Spleen (tissue), 11 donors: ENCODE measurements around the gene CLCN3. TPM values are rescaled to one million over a fixed set of nuclear protein-coding genes. Genes with fewer than 3 reads are reported as not detected.

Experiments
- DNase-seq: peaks from one replicate; pipeline ENCODE4 v3.0.0-alpha.2; 2020
- H3K27ac ChIP-seq, 8 donors: fragments of 200-600 bp; sonication (generic) in 7 of 8; 1 replicate in 4 of 8; 2 replicates in 4 of 8; pipeline versions ENCODE4 v1.5.0 to v1.8.0; 2016 to 2021; ENCODE audit warnings: inconsistent platforms in 4 of 8, mild to moderate bottlenecking in 4 of 8, moderate library complexity in 1 of 8
- H3K27me3 ChIP-seq, 7 donors: fragments of 200-600 bp; sonication (generic) in 6 of 7; replicated peaks in 1 of 7; 1 replicate in 4 of 7; 2 replicates in 3 of 7; pipeline versions ENCODE4 v1.5.0 to v1.8.0; 2016 to 2021; ENCODE audit warnings: inconsistent platforms in 3 of 7, mild to moderate bottlenecking in 1 of 7
- H3K36me3 ChIP-seq, 6 donors: fragments of 200-600 bp; sonication (generic) in 5 of 6; 1 replicate in 4 of 6; 2 replicates in 2 of 6; pipeline versions ENCODE4 v1.5.0 to v1.8.0; 2016 to 2021; ENCODE audit warnings: inconsistent platforms in 2 of 6
- H3K4me1 ChIP-seq, 6 donors: fragments of 200-600 bp; sonication (generic) in 5 of 6; 1 replicate in 3 of 6; 2 replicates in 3 of 6; pipeline versions ENCODE4 v1.5.0 to v1.8.0; 2016 to 2021; ENCODE audit warnings: inconsistent platforms in 3 of 6
- H3K4me3 ChIP-seq, 8 donors: fragments of 200-600 bp; sonication (generic) in 7 of 8; 1 replicate in 4 of 8; 2 replicates in 4 of 8; pipeline versions ENCODE4 v1.5.0 to v1.8.0; 2016 to 2021; ENCODE audit warnings: inconsistent platforms in 4 of 8, mild to moderate bottlenecking in 4 of 8, moderate library complexity in 2 of 8
- H3K9me3 ChIP-seq, 8 donors: fragments of 200-600 bp; sonication (generic) in 7 of 8; 1 replicate in 4 of 8; 2 replicates in 4 of 8; pipeline versions ENCODE4 v1.5.0 to v1.8.0; 2016 to 2021; ENCODE audit warnings: inconsistent platforms in 4 of 8
- POLR2A ChIP-seq, 3 donors: fragments of 450-650 bp; IDR thresholded peaks; one replicate each; pipeline ENCODE4 v1.5.1; 2017; ENCODE audit warnings: antibody characterized with exemption in 3 of 3, mild to moderate bottlenecking in 1 of 3
- POLR2AphosphoS5 ChIP-seq, 3 donors: sonication (generic); formaldehyde crosslinking; IDR thresholded peaks; one replicate each; pipeline ENCODE4 v1.5.1; 2017; ENCODE audit warnings: antibody characterized with exemption in 3 of 3
- WGBS, 5 donors: extraction: QIAGEN DNeasy Blood & Tissue Kit in 3 of 5; methylation state at CpG; one replicate each; pipeline versions ENCODE4 v1.1.5 to v1.1.7; 2013 to 2018; 5-methylcytosine and 5-hydroxymethylcytosine counted together
- intact Hi-C: fragments of 100-400 bp; cut with DNase I; formaldehyde crosslinking; loops from one replicate; pipeline ENCODE4 v1.15.0; 2023; ENCODE audit warnings: low total_unique reads
- polyA plus RNA-seq, 3 donors: library from polyadenylated mRNA; stranded (reverse); fragments of 200-250 nt; gene quantifications; one replicate each; pipeline ENCODE4 v1.2.1, GENCODE V29; 2013
- total RNA-seq, 7 donors: library from RNA; depleted of rRNA in 3 of 7; stranded (reverse); fragments of >200 nt in 3 of 7; fragmentation: NEBNext Ultra II Directional in 4 of 7; extraction: Animal tissue kit (Norgen Biotek cat#: 25700) in 4 of 7; gene quantifications; one replicate each; pipeline versions ENCODE4 v1.1.0 to v1.2.1, GENCODE V29; 2016 to 2021
- TF ChIP-seq, protein P1 (sequence below), 11 experiments: fragments of 200-600 bp in 7 of 11; fragments of 450-650 bp in 4 of 11; sonication (generic) in 4 of 11; IDR thresholded peaks in 8 of 11; conservative IDR thresholded peaks in 3 of 11; 1 replicate in 7 of 11; 2 replicates in 4 of 11; pipeline versions ENCODE4 v1.4.0 to v1.8.0; 2016 to 2021; ENCODE audit warnings: antibody characterized with exemption in 11 of 11, inconsistent platforms in 4 of 11, mild to moderate bottlenecking in 1 of 11
- donor health status: healthy with polysubstance abuse.
- donor health status: DM: no; HTN: no; CAD: no; lungs with moderate emphysema.
- donor health status: DM: no; HTN: no; CAD: no.
- donor health status: Bipolar disorder and iron deficiency.
- donor health status: healthy.
- donor health status: DM: no; HTN: no; CAD: no.
- donor health status: DM: yes; HTN: yes; CAD: no.

CLCN3 gene
- total and polyA plus RNA-seq, 10 donors = 4.0 to 43.3 (median 30.4) TPM

DNA sequence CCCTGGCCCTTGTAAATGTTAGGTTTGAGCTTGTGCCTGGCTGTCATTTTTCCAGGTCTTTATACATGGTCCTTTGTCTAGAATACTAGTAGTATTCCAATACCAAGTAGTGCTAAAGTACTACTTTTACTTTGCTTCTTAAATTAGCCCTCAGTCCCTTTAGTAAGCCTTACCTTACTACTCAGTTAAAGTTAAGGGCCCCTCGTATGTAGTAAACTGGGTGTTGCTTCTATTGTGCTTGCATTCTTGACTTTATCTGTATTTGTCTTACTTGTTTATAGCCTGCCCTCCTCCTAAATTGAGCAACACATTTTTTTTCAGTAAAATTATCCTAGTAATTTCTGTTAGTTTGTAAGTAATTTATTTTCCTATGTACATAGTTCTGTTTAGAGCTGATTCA is 25.2 kb downstream of the CLCN3 start:
- TF ChIP-seq POLR2A (IDR thresholded peaks at IDR 0.05) (no peak), POLR2AphosphoS5 (IDR thresholded peaks at IDR 0.05) (no peak)
- TF ChIP-seq, protein P1, sequence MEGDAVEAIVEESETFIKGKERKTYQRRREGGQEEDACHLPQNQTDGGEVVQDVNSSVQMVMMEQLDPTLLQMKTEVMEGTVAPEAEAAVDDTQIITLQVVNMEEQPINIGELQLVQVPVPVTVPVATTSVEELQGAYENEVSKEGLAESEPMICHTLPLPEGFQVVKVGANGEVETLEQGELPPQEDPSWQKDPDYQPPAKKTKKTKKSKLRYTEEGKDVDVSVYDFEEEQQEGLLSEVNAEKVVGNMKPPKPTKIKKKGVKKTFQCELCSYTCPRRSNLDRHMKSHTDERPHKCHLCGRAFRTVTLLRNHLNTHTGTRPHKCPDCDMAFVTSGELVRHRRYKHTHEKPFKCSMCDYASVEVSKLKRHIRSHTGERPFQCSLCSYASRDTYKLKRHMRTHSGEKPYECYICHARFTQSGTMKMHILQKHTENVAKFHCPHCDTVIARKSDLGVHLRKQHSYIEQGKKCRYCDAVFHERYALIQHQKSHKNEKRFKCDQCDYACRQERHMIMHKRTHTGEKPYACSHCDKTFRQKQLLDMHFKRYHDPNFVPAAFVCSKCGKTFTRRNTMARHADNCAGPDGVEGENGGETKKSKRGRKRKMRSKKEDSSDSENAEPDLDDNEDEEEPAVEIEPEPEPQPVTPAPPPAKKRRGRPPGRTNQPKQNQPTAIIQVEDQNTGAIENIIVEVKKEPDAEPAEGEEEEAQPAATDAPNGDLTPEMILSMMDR (IDR thresholded peaks at IDR 0.05 in 8 of 11, conservative IDR thresholded peaks at IDR 0.05 in 3 of 11) = no peak
- Histone ChIP-seq H3K36me3 (peaks cover 0 to 59% (median 7%) of the 10 kb centered on the region in 6 donors), H3K27ac (no peak overlapping the region), H3K4me3 (no peak overlapping the region), H3K27me3 (no peaks in the 10 kb centered on the region), H3K9me3 (no peaks in the 10 kb centered on the region), H3K4me1 (peaks cover 0 to 5% (median 0%) of the 10 kb centered on the region in 6 donors)
- DNase-seq = no peak
- intact Hi-C loops = no loop called here
- WGBS, 5 donors = 92 to 100% (median 98%) methylated on average over 1 of the region's 1 CpG

DNA sequence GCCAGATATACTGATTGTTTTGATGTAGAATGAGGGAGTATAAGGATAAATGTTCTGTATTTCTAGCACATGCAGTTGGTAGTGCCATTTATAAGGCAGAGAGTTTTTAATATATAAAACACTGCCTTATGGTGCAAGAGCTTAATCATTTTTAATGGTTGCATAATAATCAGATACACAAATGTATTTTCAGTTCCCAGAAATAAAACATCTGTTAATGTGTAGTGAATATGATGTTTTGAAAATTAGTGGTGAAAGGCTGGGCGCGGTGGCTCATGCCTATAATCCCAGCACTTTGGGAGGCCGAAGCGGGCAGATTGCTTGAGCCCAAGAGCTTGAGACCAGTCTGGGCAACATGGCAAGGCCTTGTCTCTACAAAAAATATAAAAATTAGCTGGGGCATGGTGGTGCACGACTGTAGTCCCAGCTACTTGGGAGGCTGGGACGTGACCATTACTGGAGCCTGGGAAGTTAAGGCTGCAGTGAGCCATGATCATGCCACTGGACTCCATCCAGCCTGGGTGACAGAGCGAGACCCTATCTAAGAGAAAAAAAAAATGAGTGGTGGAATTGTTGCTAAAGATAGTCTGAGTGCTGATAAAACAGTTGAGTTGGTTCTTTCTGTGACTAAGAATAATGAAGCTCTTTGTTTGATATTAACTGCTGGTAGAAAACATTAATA is 29.3 kb downstream of the CLCN3 start:
- TF ChIP-seq POLR2AphosphoS5 (IDR thresholded peaks at IDR 0.05) = no peak
- TF ChIP-seq, protein P1 (IDR thresholded peaks at IDR 0.05 in 8 of 11, conservative IDR thresholded peaks at IDR 0.05 in 3 of 11) = no peak
- no peak for TF ChIP-seq POLR2A (IDR thresholded peaks at IDR 0.05)
- H3K4me3 ChIP-seq = no peak overlapping the region
- peaks cover 0 to 5% (median 0%) of the 10 kb centered on the region in 6 donors for H3K4me1 ChIP-seq
- DNase-seq = no peak
- intact Hi-C loops = no loop called here
- H3K27ac ChIP-seq = no peak overlapping the region
- WGBS, 5 donors = 92 to 96% (median 92%) methylated on average over 7 of the region's 7 CpGs
- no peaks in the 10 kb centered on the region for H3K9me3 ChIP-seq
- H3K36me3 ChIP-seq = peaks cover 0 to 21% (median under 1%) of the 10 kb centered on the region in 6 donors
- no peaks in the 10 kb centered on the region for H3K27me3 ChIP-seq

DNA sequence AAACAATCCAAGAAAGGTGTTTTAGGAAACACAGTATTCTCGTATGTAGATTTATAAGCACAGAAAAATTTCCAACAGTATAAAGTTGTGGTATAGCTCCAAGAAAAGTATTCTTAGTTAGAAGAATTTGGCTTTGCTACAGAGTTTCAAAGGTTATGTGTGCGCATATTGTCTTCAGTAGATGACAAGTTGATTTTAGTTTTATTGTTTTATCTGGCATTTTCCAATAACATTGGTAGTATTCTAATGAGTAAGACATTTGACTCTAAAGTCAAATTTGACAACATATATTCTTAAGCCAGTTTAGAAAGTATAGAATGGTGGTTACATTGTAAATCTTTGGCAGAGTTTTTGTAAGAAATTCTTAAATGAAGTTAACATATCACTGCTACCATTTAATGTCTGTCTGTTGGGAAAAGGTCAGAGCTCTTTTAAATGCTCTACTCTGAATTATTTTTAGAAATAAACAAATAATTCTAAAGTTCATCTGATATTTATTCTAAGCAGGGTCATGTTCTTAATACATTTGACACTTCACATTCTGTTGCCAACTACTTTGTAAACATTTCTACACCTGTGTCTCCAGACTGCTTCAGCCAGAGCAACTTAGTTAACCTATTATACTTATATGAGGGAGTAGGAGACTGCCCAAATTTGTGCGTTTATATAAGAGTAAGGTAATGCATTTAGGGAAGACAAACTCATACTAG is 30.0 kb downstream of the CLCN3 start:
- H3K27ac ChIP-seq = no peak overlapping the region
- WGBS, 5 donors = 83 to 97% (median 90%) methylated on average over 3 of the region's 3 CpGs
- H3K9me3 ChIP-seq = no peaks in the 10 kb centered on the region
- no peak for DNase-seq
- TF ChIP-seq, protein P1 (IDR thresholded peaks at IDR 0.05 in 8 of 11, conservative IDR thresholded peaks at IDR 0.05 in 3 of 11) = no peak
- TF ChIP-seq POLR2A (IDR thresholded peaks at IDR 0.05) = no peak
- TF ChIP-seq POLR2AphosphoS5 (IDR thresholded peaks at IDR 0.05) = no peak
- H3K4me1 ChIP-seq = peaks cover 0 to 5% (median 0%) of the 10 kb centered on the region in 6 donors
- peaks cover 0 to 14% (median 0%) of the 10 kb centered on the region in 6 donors for H3K36me3 ChIP-seq
- no peak overlapping the region for H3K4me3 ChIP-seq
- no peaks in the 10 kb centered on the region for H3K27me3 ChIP-seq
- intact Hi-C loops = no loop called here

DNA sequence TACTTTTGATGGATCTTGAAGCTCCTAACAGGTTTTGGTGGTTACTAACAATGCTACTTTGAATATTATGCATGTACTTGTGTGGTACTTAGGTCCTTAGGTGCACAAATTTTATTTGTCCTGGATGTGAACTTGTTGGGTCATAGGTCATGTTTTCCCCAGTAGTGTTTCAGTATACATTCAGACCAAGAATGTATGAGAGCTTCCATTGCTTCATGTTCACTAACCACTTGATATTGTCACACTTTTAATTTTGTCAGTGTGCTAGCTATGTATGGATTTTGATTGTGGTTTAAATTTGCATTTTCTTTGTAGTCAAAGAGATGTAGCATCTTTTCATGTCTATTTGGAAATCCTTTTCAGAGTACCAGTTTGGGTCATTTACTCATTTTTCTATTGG is 32.2 kb downstream of the CLCN3 start:
- intact Hi-C loops = no loop called here
- peaks cover 0 to 5% (median 0%) of the 10 kb centered on the region in 6 donors for H3K4me1 ChIP-seq
- DNase-seq = no peak

More for the DNA sequence above, 32.2 kb downstream of the CLCN3 start:
- peaks cover 0 to under 1% (median 0%) of the 10 kb centered on the region in 6 donors for H3K36me3 ChIP-seq
- no peak for TF ChIP-seq POLR2AphosphoS5 (IDR thresholded peaks at IDR 0.05)
- TF ChIP-seq, protein P1 (IDR thresholded peaks at IDR 0.05 in 8 of 11, conservative IDR thresholded peaks at IDR 0.05 in 3 of 11) = no peak
- TF ChIP-seq POLR2A (IDR thresholded peaks at IDR 0.05) = no peak
- no peak overlapping the region for H3K4me3 ChIP-seq
- H3K9me3 ChIP-seq = no peaks in the 10 kb centered on the region
- H3K27ac ChIP-seq = no peak overlapping the region
- H3K27me3 ChIP-seq = no peaks in the 10 kb centered on the region
